ENCODE measurements around the gene PROCA1. TPM values are rescaled to one million over a fixed set of nuclear protein-coding genes. Genes with fewer than 3 reads are reported as not detected.

The PROCA1 gene
- total RNA-seq, 2 donors from 2014 or later: 4.8 to 6.3 TPM

GRCh38 chr17:28747801-28748750 is 36.4 kb upstream of the PROCA1 start:
- no peaks in the 10 kb centered on the region for H3K9me3 ChIP-seq (ENCODE audit: control insufficient read depth, low read length, poor library complexity, severe bottlenecking)
- H3K27ac Mint-ChIP-seq: peak overlapping the region; percentile 2
- DNase-seq (no peak), ATAC-seq (no peak)
- no peaks in the 10 kb centered on the region for H3K27me3 Mint-ChIP-seq
- H3K4me1 Mint-ChIP-seq: peaks cover 12% of the 10 kb centered on the region
- H3K36me3 Mint-ChIP-seq (ENCODE audit: low read depth): no peaks in the 10 kb centered on the region
- no peak overlapping the region for H3K4me3 Mint-ChIP-seq

- ATAC-seq (no peak), DNase-seq (no peak)
- Mint-ChIP-seq H3K36me3 (ENCODE audit: low read depth) (no peaks in the 10 kb centered on the region), H3K27me3 (no peaks in the 10 kb centered on the region), H3K27ac (peak overlapping the region; percentile 86), H3K4me1 (peaks cover 13% of the 10 kb centered on the region), H3K4me3 (no peak overlapping the region)
- no peaks in the 10 kb centered on the region for H3K9me3 ChIP-seq (ENCODE audit: control insufficient read depth, low read length, poor library complexity, severe bottlenecking)
Measured at GRCh38 chr17:28747051-28747691, 35.5 kb upstream of the PROCA1 start.

GRCh38 chr17:28746611-28747050 is 34.9 kb upstream of the PROCA1 start:
- no peak for DNase-seq
- no peak for ATAC-seq
- Mint-ChIP-seq H3K27me3 (no peaks in the 10 kb centered on the region), H3K4me3 (peak overlapping the region; percentile 89), H3K36me3 (ENCODE audit: low read depth) (no peaks in the 10 kb centered on the region), H3K4me1 (peaks cover 13% of the 10 kb centered on the region), H3K27ac (peak overlapping the region; percentile 86)
- no peaks in the 10 kb centered on the region for H3K9me3 ChIP-seq (ENCODE audit: control insufficient read depth, low read length, poor library complexity, severe bottlenecking)

GRCh38 chr17:28745786-28746411 is 34.2 kb upstream of the PROCA1 start:
- ATAC-seq: no peak
- H3K9me3 ChIP-seq (ENCODE audit: control insufficient read depth, low read length, poor library complexity, severe bottlenecking): no peaks in the 10 kb centered on the region
- peaks cover 13% of the 10 kb centered on the region for H3K4me1 Mint-ChIP-seq
- H3K36me3 Mint-ChIP-seq (ENCODE audit: low read depth): no peaks in the 10 kb centered on the region
- peak overlapping the region; percentile 86 for H3K27ac Mint-ChIP-seq
- H3K4me3 Mint-ChIP-seq: peak overlapping the region; percentile 89
- DNase-seq: no peak
- no peaks in the 10 kb centered on the region for H3K27me3 Mint-ChIP-seq

GRCh38 chr17:28744972-28745785 is 33.5 kb upstream of the PROCA1 start:
- peak overlapping the region; percentile 86 for H3K27ac Mint-ChIP-seq
- H3K27me3 Mint-ChIP-seq: no peaks in the 10 kb centered on the region
- H3K4me1 Mint-ChIP-seq: peaks cover 13% of the 10 kb centered on the region
- no peaks in the 10 kb centered on the region for H3K9me3 ChIP-seq (ENCODE audit: control insufficient read depth, low read length, poor library complexity, severe bottlenecking)
- peak overlapping the region; percentile 89 for H3K4me3 Mint-ChIP-seq
- H3K36me3 Mint-ChIP-seq (ENCODE audit: low read depth): no peaks in the 10 kb centered on the region
- ATAC-seq (peak; percentile 6), DNase-seq (no peak)

- DNase-seq (peak; percentile 44 to 56 (median 55)), ATAC-seq (peak; percentile 53)
- peaks cover 13% of the 10 kb centered on the region for H3K4me1 Mint-ChIP-seq
- H3K36me3 Mint-ChIP-seq (ENCODE audit: low read depth): no peaks in the 10 kb centered on the region
- H3K27ac Mint-ChIP-seq: peak overlapping the region; percentile 86
- no peaks in the 10 kb centered on the region for H3K27me3 Mint-ChIP-seq
- H3K9me3 ChIP-seq (ENCODE audit: control insufficient read depth, low read length, poor library complexity, severe bottlenecking): no peaks in the 10 kb centered on the region
- H3K4me3 Mint-ChIP-seq: peak overlapping the region; percentile 89
Measured at GRCh38 chr17:28744104-28744971, 32.6 kb upstream of the PROCA1 start.

- Mint-ChIP-seq H3K4me3 (peak within 1 kb of the TSS; percentile 89), H3K27me3 (no peaks in the 10 kb centered on the region), H3K27ac (peak within 1 kb of the TSS; percentile 86), H3K36me3 (ENCODE audit: low read depth) (peaks cover under 1% of the 10 kb centered on the region), H3K4me1 (peaks cover 20% of the 10 kb centered on the region)
- DNase-seq: peak; percentile 60 to 80 (median 73)
- H3K9me3 ChIP-seq (ENCODE audit: control insufficient read depth, low read length, poor library complexity, severe bottlenecking): no peaks in the 10 kb centered on the region
- peak; percentile 88 for ATAC-seq
Measured at GRCh38 chr17:28743243-28744103, 31.8 kb upstream of the PROCA1 start, which contains the start of gene TRAF4. TSS of gene TRAF4 (plus strand) at chr17:28744011. CDS start at chr17:28744113, 102 bp downstream.

GRCh38 chr17:28741358-28742349 is 30.0 kb upstream of the PROCA1 start:
- Mint-ChIP-seq H3K27me3 (no peaks in the 10 kb centered on the region), H3K4me3 (peak overlapping the region; percentile 5), H3K4me1 (peaks cover 24% of the 10 kb centered on the region), H3K36me3 (ENCODE audit: low read depth) (peaks cover 2% of the 10 kb centered on the region), H3K27ac (peak overlapping the region; percentile 61)
- ATAC-seq (no peak), DNase-seq (no peak)
- no peaks in the 10 kb centered on the region for H3K9me3 ChIP-seq (ENCODE audit: control insufficient read depth, low read length, poor library complexity, severe bottlenecking)

- ATAC-seq (no peak), DNase-seq (no peak)
- Mint-ChIP-seq H3K4me3 (no peak overlapping the region), H3K27me3 (no peaks in the 10 kb centered on the region), H3K27ac (no peak overlapping the region), H3K4me1 (peaks cover 24% of the 10 kb centered on the region), H3K36me3 (ENCODE audit: low read depth) (peaks cover 2% of the 10 kb centered on the region)
- H3K9me3 ChIP-seq (ENCODE audit: control insufficient read depth, low read length, poor library complexity, severe bottlenecking): no peaks in the 10 kb centered on the region
Measured at GRCh38 chr17:28740406-28741357, 29.0 kb upstream of the PROCA1 start.

Measured in T-helper 17 cell (primary cell).